ENCODE data around the gene SPTBN2. TPM values are rescaled to one million over a fixed set of nuclear protein-coding genes. Genes with fewer than 3 reads are reported as not detected.

Gene SPTBN2
- total RNA-seq, 2 experiments from 2014 or later: 0.31 TPM; not detected in 1

DNA sequence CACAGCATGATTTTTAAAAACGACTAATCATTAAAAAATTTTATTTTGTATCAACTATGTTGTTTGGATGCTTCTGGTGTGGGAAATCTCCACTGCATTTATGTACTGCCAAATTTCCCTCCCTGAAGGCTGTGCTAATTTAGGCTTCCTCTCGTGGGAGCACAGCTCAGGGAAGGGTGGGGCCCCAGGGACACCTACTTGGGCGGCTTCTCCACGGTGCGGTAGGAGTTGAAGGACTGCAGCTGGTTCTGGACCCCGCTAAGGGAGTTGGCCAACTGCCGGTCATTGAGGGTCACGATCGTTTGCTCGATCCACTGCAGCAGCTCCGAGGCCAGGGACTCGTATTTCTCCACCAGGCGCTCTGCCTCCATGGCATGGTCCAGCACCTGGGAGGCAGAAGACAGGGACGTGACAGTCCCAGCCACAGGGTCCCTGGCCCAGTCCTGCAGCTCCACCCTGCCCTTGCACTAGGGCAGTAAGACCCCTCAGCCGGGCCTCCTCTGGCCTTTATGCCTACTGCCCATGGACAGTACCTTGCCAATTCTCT is 18.6 kb downstream of the SPTBN2 start:
- Mint-ChIP-seq H3K27me3 (ENCODE audit: low read depth) (peaks cover 7% of the 10 kb centered on the region), H3K36me3 (ENCODE audit: low read depth) (no peaks in the 10 kb centered on the region)
- CTCF ChIA-PET: interaction anchor here (1.4 kb wide), 2 partner anchors 15 to 33 kb away, joined by 3 read pairs; no protein-coding TSS in a partner anchor

DNA sequence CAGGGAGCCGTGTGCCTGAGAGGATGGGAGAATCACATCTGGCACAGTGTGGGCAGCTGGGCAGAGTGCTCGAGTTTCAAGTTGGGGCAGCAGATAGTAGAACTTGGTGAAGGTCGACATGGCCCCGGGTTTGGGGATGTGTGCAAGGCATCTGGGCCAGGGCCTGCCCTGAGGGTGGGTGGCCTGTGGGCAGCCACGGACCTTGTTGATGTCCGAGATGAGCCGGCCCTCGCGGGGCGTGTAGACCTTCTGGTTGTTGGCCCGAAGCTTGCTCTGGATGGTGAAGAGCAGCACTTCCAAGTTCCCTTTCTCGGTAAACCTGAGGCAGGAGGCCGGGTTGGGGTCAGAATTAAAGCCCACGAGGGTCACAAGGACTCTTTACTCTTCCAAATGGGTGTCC is 20.3 kb downstream of the SPTBN2 start:
- H3K4me1 Mint-ChIP-seq (ENCODE audit: low read depth): peaks cover 5% of the 10 kb centered on the region
- no peaks in the 10 kb centered on the region for H3K36me3 Mint-ChIP-seq (ENCODE audit: low read depth)
- DNase-seq: no peak
- ChIA-PET POLR2A (no interaction called here), CTCF (no interaction called here)
- no peak overlapping the region for H3K4me3 Mint-ChIP-seq
- ATAC-seq: no peak
- H3K9me3 Mint-ChIP-seq (ENCODE audit: insufficient read depth): no peaks in the 10 kb centered on the region
- H3K27me3 Mint-ChIP-seq (ENCODE audit: low read depth): peaks cover 1% of the 10 kb centered on the region
- H3K27ac Mint-ChIP-seq: no peak overlapping the region

More for the DNA sequence above, 18.6 kb downstream of the SPTBN2 start:
- Mint-ChIP-seq H3K27ac (no peak overlapping the region), H3K4me3 (no peak overlapping the region), H3K9me3 (ENCODE audit: insufficient read depth) (no peaks in the 10 kb centered on the region), H3K4me1 (ENCODE audit: low read depth) (peaks cover 1% of the 10 kb centered on the region)
- DNase-seq (no peak), ATAC-seq (no peak)
- POLR2A ChIA-PET: no interaction called here

- no peaks in the 10 kb centered on the region for H3K36me3 Mint-ChIP-seq (ENCODE audit: low read depth)
- ATAC-seq: no peak
- POLR2A ChIA-PET: no interaction called here
- no peak for DNase-seq
- H3K9me3 Mint-ChIP-seq (ENCODE audit: insufficient read depth): no peaks in the 10 kb centered on the region
- no peaks in the 10 kb centered on the region for H3K27me3 Mint-ChIP-seq (ENCODE audit: low read depth)
- H3K27ac Mint-ChIP-seq: no peak overlapping the region
- no peak overlapping the region for H3K4me3 Mint-ChIP-seq
- H3K4me1 Mint-ChIP-seq (ENCODE audit: low read depth): peaks cover 5% of the 10 kb centered on the region
- CTCF ChIA-PET: no interaction called here
These were observed 20.9 kb downstream of the SPTBN2 start for GRCh38 chr11:66708094-66708493.

DNA sequence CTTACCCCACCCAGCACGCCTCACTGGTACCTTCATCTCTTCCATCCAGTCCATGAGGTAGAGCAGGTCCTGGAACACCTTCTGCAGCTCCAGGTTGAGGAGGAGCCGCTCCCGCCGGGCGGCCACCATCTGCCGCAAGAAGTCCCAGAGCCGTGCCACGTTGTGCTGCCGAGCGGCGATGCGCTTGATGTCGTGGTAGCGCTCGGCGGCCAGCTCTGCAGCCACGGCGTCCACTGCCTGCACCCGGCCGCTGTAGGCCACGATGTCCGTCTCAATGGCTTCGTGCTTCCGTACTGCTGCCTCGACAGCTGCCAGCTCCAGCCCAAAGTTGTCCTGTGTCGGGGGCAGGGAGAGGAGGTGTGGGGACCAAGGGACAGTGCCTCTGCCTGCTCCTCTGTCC is 21.5 kb downstream of the SPTBN2 start:
- ATAC-seq: no peak
- ChIA-PET CTCF (no interaction called here), POLR2A (no interaction called here)
- Mint-ChIP-seq H3K27me3 (ENCODE audit: low read depth) (no peaks in the 10 kb centered on the region), H3K36me3 (ENCODE audit: low read depth) (no peaks in the 10 kb centered on the region), H3K4me3 (no peak overlapping the region), H3K4me1 (ENCODE audit: low read depth) (peaks cover 5% of the 10 kb centered on the region), H3K9me3 (ENCODE audit: insufficient read depth) (no peaks in the 10 kb centered on the region), H3K27ac (no peak overlapping the region)
- DNase-seq: no peak

DNA sequence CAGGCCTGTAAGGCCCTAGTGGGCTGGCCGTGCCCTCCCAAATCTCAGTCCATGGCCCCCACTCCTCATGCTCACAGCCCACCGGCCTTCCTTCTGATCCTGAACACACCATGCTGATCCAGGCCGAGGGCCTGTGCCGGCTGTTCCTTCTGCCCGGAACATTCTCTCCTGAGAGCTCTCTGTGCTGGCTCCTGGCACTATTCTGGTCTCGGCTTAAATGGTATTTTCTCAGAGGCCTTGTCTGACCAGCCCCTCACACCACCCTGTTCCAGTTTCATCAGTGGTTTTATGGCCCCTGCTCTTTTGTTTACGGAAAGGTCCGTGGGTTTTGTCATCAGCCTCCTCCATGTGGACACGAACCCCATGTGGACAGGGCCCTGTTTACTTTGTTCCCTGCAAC is 22.0 kb downstream of the SPTBN2 start:
- Mint-ChIP-seq H3K4me3 (no peak overlapping the region), H3K4me1 (ENCODE audit: low read depth) (peaks cover 5% of the 10 kb centered on the region), H3K9me3 (ENCODE audit: insufficient read depth) (no peaks in the 10 kb centered on the region), H3K27me3 (ENCODE audit: low read depth) (no peaks in the 10 kb centered on the region), H3K36me3 (ENCODE audit: low read depth) (no peaks in the 10 kb centered on the region), H3K27ac (no peak overlapping the region)
- ChIA-PET CTCF (no interaction called here), POLR2A (no interaction called here)
- ATAC-seq: no peak
- no peak for DNase-seq

- ATAC-seq (no peak), DNase-seq (no peak)
- ChIA-PET POLR2A (no interaction called here), CTCF (no interaction called here)
- no peak overlapping the region for H3K4me3 Mint-ChIP-seq
- no peaks in the 10 kb centered on the region for H3K9me3 Mint-ChIP-seq (ENCODE audit: insufficient read depth)
- H3K27ac Mint-ChIP-seq: no peak overlapping the region
- H3K4me1 Mint-ChIP-seq (ENCODE audit: low read depth): peaks cover 5% of the 10 kb centered on the region
- H3K27me3 Mint-ChIP-seq (ENCODE audit: low read depth): no peaks in the 10 kb centered on the region
- H3K36me3 Mint-ChIP-seq (ENCODE audit: low read depth): no peaks in the 10 kb centered on the region
These were observed 23.3 kb downstream of the SPTBN2 start for GRCh38 chr11:66705587-66706335.

GRCh38 chr11:66704659-66705360 is 24.2 kb downstream of the SPTBN2 start:
- DNase-seq (no peak), ATAC-seq (no peak)
- H3K9me3 Mint-ChIP-seq (ENCODE audit: insufficient read depth): no peaks in the 10 kb centered on the region
- H3K27me3 Mint-ChIP-seq (ENCODE audit: low read depth): no peaks in the 10 kb centered on the region
- no peaks in the 10 kb centered on the region for H3K36me3 Mint-ChIP-seq (ENCODE audit: low read depth)
- ChIA-PET CTCF (no interaction called here), POLR2A (no interaction called here)
- H3K4me3 Mint-ChIP-seq: no peak overlapping the region
- H3K4me1 Mint-ChIP-seq (ENCODE audit: low read depth): peaks cover 5% of the 10 kb centered on the region
- H3K27ac Mint-ChIP-seq: no peak overlapping the region

DNA sequence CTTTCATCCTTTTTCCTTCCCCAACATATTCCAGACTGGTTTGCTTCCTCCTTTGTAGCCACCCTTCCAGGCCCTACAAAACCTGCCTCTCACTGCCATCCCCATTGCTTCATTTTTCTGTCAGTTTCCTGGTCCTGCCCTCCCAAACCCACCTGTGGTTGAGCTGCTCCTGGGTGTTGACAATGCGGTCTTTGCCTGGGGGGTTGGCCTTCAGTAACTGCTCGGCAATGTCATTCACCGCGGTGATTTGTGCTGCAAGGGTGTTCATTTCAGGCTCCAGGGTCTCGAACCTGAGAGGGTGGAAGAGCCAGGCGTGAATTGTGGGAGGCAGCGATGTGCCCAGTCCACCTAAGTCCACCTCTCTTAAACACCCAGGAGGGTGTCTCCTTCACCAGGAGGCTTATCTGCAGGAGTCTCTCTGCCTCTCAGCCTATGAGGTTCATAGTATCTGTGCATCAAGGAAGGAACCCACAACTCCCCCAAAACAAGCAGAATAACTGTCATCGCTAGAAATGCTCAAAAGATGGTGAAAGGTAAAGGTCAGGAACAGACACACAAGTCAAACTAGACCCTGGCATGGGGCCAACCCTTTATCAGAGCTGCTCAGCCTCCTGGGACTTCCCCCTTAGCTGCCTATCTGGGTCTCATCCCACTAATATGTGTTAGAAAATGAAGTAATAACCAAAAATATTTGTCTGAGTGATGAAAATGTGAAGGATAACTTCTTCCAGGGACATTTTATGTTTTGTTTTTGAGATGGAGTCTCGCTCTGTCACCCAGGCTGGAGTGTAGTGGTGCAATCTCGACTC is 27.4 kb downstream of the SPTBN2 start:
- H3K9me3 Mint-ChIP-seq (ENCODE audit: insufficient read depth): no peaks in the 10 kb centered on the region
- no peak overlapping the region for H3K27ac Mint-ChIP-seq
- ChIA-PET CTCF (interaction anchor here (1.4 kb wide), 1 partner anchor 132 kb away, joined by 4 read pairs; no protein-coding TSS in a partner anchor), POLR2A (no interaction called here)
- peaks cover 5% of the 10 kb centered on the region for H3K4me1 Mint-ChIP-seq (ENCODE audit: low read depth)
- H3K36me3 Mint-ChIP-seq (ENCODE audit: low read depth): no peaks in the 10 kb centered on the region
- ATAC-seq (no peak), DNase-seq (no peak)
- H3K4me3 Mint-ChIP-seq: no peak overlapping the region
- no peaks in the 10 kb centered on the region for H3K27me3 Mint-ChIP-seq (ENCODE audit: low read depth)

GRCh38 chr11:66700742-66701141 is 28.3 kb downstream of the SPTBN2 start:
- no peak overlapping the region for H3K4me3 Mint-ChIP-seq
- no peaks in the 10 kb centered on the region for H3K27me3 Mint-ChIP-seq (ENCODE audit: low read depth)
- ChIA-PET POLR2A (no interaction called here), CTCF (no interaction called here)
- H3K9me3 Mint-ChIP-seq (ENCODE audit: insufficient read depth): no peaks in the 10 kb centered on the region
- H3K36me3 Mint-ChIP-seq (ENCODE audit: low read depth): no peaks in the 10 kb centered on the region
- no peak for ATAC-seq
- no peak overlapping the region for H3K27ac Mint-ChIP-seq
- peaks cover 4% of the 10 kb centered on the region for H3K4me1 Mint-ChIP-seq (ENCODE audit: low read depth)
- no peak for DNase-seq

DNA sequence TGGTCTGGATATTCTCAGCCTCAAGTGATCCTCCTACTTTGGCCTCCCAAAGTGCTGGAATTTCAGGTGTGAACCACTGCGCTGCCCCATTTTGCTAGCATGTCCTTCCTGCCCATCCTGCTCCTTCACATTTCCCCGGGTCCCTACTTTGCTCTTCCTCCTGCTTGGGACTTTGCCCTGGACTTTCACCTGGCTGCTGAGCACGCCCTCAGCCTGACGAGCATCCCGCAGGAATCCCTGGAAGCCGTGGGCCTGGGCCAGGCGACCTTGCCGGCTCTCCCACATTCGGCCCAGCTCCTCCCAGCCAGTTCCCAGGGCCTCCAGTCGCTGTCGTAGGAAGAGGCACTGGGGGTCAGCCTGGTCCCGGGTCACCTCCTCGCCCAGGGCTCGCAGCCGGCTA is 28.7 kb downstream of the SPTBN2 start:
- Mint-ChIP-seq H3K4me1 (ENCODE audit: low read depth) (peaks cover 4% of the 10 kb centered on the region), H3K36me3 (ENCODE audit: low read depth) (no peaks in the 10 kb centered on the region), H3K4me3 (no peak overlapping the region), H3K9me3 (ENCODE audit: insufficient read depth) (no peaks in the 10 kb centered on the region), H3K27me3 (ENCODE audit: low read depth) (no peaks in the 10 kb centered on the region), H3K27ac (no peak overlapping the region)
- ChIA-PET POLR2A (no interaction called here), CTCF (no interaction called here)
- no peak for DNase-seq
- ATAC-seq: no peak

DNA sequence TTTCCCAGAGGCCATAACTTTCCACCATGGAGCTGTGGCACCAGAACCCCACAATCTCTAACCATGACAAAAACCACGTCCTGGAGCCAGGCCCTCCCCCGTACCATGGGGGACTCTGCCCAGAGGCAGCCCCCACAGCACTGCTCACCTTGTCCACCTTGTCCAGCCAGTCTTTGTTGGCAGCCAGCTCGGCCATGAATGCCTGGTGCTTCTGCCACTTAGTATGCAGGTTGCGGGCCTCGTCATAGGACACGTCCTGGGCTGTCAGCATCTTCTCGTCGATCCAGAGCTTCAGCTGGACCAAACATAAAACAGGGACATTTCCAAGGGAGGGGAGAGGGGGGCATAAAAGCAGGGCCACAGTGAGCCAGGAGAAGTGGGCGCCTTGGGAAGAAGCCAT is 30.5 kb downstream of the SPTBN2 start:
- ATAC-seq (no peak), DNase-seq (no peak)
- Mint-ChIP-seq H3K27me3 (ENCODE audit: low read depth) (no peaks in the 10 kb centered on the region), H3K9me3 (ENCODE audit: insufficient read depth) (no peaks in the 10 kb centered on the region), H3K4me3 (no peak overlapping the region), H3K36me3 (ENCODE audit: low read depth) (no peaks in the 10 kb centered on the region), H3K4me1 (ENCODE audit: low read depth) (no peaks in the 10 kb centered on the region), H3K27ac (no peak overlapping the region)
- ChIA-PET CTCF (interaction anchor here (1.4 to 2.2 kb wide), 2 partner anchors 20 to 135 kb away, joined by 3 to 6 read pairs; partner anchors contain the start of gene RBM4B), POLR2A (no interaction called here)

GRCh38 chr11:66697988-66698387 is 31.0 kb downstream of the SPTBN2 start:
- ATAC-seq (no peak), DNase-seq (no peak)
- ChIA-PET POLR2A (no interaction called here), CTCF (interaction anchor here (2.2 kb wide), 1 partner anchor 136 kb away, joined by 6 read pairs; no protein-coding TSS in a partner anchor)
- Mint-ChIP-seq H3K27me3 (ENCODE audit: low read depth) (no peaks in the 10 kb centered on the region), H3K9me3 (ENCODE audit: insufficient read depth) (no peaks in the 10 kb centered on the region), H3K4me1 (ENCODE audit: low read depth) (no peaks in the 10 kb centered on the region), H3K27ac (no peak overlapping the region), H3K4me3 (no peak overlapping the region), H3K36me3 (ENCODE audit: low read depth) (no peaks in the 10 kb centered on the region)
